GM12878 (cell line): ENCODE data around the gene INF2.

Source experiments
- CTCF ChIP-seq, 3 experiments: IDR thresholded peaks in 2 of 3; conservative IDR thresholded peaks in 1 of 3; 2 replicates each; pipeline ENCODE4 v1.5.1; 2011; ENCODE audit warnings: low read depth in 3 of 3, low read length in 3 of 3, mild to moderate bottlenecking in 3 of 3, control low read depth in 2 of 3, moderate library complexity in 2 of 3, inconsistent platforms in 1 of 3, mixed read lengths in 1 of 3; ENCODE audit not compliant: control insufficient read depth in 2 of 3, insufficient read depth in 1 of 3; ENCODE audit errors: extremely low read depth in 1 of 3
- EP300 ChIP-seq, 2 experiments: fragments of 150-350 bp in 1 of 2; IDR thresholded peaks; 2 replicates each; pipeline ENCODE4 v1.6.1; 2011 to 2012; ENCODE audit warnings: low read depth in 2 of 2, low read length in 2 of 2, borderline replicate concordance in 1 of 2, improper control_type of control experiment in 1 of 2, inconsistent platforms in 1 of 2; ENCODE audit not compliant: control insufficient read depth in 1 of 2
- EZH2 ChIP-seq: IDR thresholded peaks from 2 replicates; pipeline ENCODE4 v1.6.1; 2012; ENCODE audit warnings: low read depth, mild to moderate bottlenecking, control low read depth, inconsistent platforms, low read length, borderline replicate concordance; ENCODE audit not compliant: control insufficient read depth
- NBN ChIP-seq: fragments of 450-650 bp; IDR thresholded peaks from 2 replicates; pipeline ENCODE4 v1.6.1; 2016
- WRNIP1 ChIP-seq: IDR thresholded peaks from 2 replicates; pipeline ENCODE4 v1.6.1; 2011; ENCODE audit warnings: low read depth, low read length, improper control_type of control experiment, borderline replicate concordance
- ZBTB33 ChIP-seq: fragments of 450-650 bp; IDR thresholded peaks from 2 replicates; pipeline ENCODE4 v1.6.1; 2017; ENCODE audit warnings: mild to moderate bottlenecking
- ZZZ3 ChIP-seq: IDR thresholded peaks from 2 replicates; pipeline ENCODE4 v1.6.1; 2011; ENCODE audit warnings: low read depth; ENCODE audit not compliant: control insufficient read depth, insufficient read length

- TF ChIP-seq EZH2 (no peak), ZZZ3 (no peak), NBN (no peak), EP300 (IDR thresholded peaks at IDR 0.05; ENCODE audit: borderline replicate concordance in 1 of 2, control insufficient read depth in 1 of 2, low read depth in 2 of 2, low read length in 2 of 2) (no peak), CTCF (IDR thresholded peaks at IDR 0.05 in 2 of 3, conservative IDR thresholded peaks at IDR 0.05 in 1 of 3; ENCODE audit: control insufficient read depth in 2 of 3, extremely low read depth in 1 of 3, insufficient read depth in 1 of 3, low read depth in 3 of 3, low read length in 3 of 3) (no peak), ZBTB33 (no peak), WRNIP1 (no peak)
Measured at GRCh38 chr14:104675447-104675846, 14.0 kb upstream of the INF2 start.
